Measurements from ENCODE around the gene LMAN1L.

LMAN1L gene

DNA sequence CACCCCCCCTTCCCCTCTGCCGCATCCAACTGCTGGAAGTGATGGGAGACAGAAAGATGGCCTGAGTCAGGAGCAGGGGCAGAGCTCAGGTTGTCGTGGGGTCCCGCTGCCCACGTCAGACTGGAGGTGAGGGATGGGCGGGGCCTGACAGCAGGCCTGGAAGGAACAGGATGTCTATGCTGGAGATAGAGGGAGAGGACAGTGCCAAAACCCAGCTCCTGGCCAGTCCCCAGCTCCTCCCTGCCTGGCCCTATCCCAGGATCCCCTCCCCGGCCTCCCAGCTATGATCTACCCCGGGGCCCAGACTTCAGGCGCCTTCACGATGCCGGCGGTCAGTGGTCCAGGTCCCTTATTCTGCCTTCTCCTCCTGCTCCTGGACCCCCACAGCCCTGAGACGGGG is at the start of gene LMAN1L:
LMAN1L (plus strand) TSS at position 303 of the 400 bp plus-strand sequence; CDS start at position 323, 20 bp downstream.
- no peak for DNase-seq (ENCODE audit: low read depth)

DNA sequence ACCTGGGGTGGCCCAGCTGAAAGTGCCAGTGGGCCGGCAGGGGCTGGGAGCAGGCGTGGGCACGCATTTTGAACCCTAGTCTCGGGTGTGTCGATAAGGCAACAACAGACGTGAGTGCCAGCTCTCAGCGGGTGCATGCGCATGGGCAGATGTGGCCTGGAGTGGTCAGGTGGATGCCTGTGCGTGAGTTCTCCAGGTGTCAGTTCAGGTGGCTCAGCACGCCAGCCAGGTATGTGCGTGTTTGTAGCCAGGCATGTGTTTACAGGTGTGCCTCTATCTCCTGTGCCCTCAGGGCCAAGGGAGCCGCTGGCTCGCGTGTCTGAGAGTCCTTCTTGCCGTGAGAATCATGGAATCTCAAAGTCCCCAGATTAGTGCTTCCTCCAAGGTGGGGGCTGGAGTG is 49.2 kb upstream of the LMAN1L start:
- DNase-seq (ENCODE audit: low read depth) = no peak

DNA sequence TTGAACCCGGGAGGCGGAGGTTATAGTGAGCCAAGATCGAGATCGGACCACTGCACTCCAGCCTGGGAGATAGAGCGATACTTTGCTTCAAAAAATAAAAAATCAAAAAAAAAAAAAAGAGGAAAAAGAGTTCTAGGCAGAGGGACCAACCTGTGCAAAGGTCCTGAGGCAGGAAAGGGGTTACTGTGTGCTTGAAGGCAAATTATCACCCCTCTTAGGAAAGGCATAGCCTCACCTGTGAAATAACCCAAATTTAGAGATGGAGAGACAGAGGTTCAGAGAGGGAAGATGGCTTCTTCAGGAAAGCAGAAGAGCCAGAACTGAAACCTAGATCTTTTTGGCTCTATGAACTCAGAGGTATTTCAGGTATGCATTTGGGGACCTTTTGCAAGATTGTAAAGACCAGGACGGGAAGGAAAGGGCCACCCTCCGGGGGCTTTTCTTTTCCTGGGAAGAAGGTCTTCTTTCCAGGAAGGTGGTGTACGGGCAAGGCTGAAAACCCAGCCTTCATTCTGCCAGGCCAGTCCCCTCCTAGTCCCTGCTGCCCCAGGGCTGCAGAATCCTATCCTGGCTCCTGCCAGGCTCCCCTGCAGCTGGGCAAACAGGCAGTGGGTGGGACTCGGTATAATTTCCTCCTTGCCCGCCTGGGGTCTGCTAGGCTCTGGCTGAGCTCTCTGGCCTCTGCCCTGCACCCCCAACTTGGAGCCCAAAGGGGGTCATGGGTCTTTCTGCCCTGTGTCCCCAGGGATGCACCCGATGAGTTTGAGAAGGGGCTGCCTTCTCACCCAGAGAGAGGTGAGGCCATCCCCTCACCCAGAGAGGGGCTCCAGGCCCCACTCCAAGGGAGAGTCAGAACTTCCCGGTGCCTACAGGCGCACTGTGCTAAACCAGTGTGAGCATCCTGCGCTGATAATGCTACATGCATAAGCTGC is 45.2 kb upstream of the LMAN1L start:
- no peak for DNase-seq (ENCODE audit: low read depth)

DNA sequence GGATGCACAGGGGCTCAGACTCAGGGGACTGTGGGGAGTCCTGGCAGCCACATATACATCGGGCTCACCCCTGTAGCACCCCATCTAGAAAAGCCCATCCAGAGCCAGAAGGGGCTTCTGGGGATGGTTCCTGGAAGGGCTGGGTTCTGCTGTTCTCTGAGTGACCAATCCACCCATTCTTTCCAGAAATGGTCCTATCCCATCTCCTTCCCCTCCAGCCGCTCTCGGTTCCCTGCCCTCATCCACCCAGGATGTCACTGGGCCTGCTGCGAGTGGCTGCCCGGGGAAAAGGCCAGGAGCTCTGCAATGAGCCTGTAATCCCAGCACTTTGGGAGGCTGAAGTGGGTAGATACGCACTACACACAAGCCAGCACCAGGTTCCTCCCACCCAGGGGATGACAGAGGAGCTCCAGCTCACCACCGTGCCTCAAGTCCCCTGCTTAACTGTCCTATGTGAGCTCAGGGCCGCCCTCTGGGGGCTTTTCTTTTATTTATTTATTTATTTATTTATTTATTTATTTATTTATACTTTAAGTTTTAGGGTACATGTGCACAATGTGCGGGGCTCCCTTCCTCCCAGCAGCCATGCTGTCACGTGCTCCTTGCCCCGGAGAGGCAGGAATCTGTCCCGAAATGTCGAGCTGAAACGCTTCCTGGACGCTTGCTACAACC is 44.4 kb upstream of the LMAN1L start:
- DNase-seq (ENCODE audit: low read depth) = no peak

DNA sequence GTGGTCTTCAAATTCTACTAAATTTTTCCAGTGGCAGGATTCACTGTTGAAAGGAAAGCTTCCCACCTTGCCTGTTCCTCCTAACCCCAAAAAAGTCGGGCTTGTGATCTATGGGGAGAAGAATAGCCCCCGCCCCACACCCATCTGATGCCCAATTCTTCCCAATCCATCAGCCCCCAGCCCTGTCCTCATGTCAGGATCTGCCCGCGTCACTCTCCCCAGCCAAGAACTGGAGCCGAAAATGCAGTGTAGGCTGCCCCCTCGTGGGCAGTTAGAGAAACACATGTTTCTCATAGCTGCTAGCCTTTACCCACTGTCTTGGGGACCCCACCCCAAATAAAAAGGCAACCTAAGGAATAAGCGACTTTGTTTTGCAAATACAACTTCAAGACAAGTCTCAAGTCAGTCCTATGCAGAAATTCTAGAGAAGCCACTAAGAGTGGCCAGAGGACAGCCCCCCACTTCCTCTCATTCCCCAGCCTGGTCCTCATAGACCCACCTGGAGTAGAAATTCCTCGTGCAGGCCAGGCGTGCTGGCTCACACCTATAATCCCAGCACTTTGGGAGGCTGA is 43.8 kb upstream of the LMAN1L start:
- DNase-seq (ENCODE audit: low read depth) = no peak

DNA sequence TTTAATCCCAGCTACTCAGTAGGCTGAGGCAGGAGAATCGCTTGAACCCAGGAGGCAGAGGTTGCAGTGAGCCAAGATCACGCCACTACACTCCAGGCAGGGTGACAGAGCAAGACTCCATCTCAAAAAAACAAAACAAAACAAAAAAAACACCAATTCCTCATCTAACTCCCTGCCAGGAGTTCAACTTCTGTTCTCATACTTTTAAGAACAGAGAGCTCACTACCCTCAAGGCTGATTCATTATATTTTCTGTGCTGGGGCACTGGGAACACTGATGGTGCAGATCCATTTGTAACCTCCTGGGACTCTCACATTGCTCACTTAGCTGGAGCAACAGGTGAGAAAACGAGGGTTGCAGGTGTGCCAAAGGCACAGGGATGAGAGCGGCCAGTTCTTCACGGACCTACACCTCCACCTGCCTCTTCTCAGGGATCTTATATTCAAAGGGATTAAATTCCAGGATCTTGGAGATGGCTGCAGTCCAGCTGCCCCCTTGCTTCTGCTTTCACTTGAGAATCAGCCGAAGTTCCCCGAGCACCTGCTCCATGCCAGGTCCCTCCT is 43.1 kb upstream of the LMAN1L start:
- no peak for DNase-seq (ENCODE audit: low read depth)

DNA sequence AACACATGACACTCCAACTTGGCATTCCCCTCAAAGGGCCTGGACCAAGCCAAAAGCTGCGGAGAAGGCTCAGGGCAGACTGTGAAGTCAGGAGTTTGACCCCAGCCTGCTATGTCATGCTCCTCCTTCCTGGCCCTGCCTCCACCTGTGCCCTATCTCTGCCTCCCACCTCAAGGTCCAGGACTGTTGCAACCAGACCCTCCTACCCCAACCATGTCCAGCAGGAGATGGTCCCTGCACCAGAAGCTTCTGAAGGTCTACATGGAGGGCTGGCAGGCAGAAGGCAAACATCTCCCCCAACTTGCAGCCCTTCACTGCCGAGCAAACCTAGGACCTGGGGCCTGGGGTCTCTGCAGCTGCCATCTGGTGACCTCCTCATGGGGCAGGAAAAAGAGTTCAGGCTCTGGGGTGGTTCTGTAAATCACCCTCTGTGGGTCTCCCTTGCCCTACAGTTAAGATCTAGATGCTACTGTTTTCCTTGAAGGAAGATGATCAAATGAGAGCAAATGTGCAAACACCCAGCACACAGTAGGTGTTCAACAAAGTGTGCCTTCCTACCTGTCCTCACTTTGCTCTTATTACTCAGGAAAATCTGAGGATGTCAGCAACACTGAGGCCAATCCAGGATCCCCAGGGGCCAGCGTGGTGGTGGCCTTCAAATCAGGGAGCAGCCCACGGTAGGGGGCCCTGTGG is 42.3 kb upstream of the LMAN1L start:
- no peak for DNase-seq (ENCODE audit: low read depth)

DNA sequence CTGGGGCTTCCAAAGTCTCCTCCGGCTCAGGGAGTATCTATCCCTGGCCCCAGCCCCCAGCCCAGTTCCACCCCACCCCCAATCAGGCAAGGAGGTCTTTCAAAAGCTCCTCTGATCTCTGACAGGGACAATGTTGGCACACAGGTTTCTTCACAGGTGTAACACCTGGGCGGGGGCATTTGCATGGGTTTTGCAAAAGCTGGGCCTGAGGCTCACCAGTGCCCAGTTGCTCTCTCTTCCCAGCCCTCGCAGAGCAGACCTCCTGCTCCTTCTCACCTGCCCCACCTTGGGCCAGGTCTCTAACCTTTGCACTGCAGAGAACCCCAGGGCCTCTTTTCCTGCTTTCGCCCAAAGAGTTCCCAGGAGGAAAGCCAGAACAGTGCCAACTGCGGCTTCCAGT is 39.3 kb upstream of the LMAN1L start:
- no peak for DNase-seq (ENCODE audit: low read depth)

DNA sequence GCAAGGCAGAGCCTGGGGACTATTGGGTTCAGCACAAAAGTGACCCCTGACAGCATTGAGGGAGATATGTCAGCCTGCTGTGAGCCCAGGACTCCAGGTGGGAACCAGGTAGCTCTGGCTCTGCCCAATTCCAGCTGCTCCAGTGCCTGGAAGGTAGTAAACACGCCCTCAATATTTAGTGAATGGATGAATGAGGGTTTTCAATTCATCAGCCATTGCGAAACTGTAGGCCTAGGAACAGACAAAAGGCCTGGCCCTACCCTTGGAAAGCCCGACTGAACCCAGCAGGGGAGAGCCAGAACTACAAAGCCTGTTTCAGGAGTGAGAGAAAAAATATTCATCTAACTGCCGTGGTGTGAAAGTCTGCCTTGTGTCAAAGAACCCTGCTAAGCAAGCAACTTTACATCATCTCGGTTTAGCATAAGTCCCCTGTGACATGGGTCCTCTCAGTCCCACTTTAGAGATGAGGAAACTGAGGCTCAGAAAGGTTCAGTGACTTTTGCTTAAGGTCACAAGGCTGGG is 38.8 kb upstream of the LMAN1L start:
- DNase-seq (ENCODE audit: low read depth) = no peak

DNA sequence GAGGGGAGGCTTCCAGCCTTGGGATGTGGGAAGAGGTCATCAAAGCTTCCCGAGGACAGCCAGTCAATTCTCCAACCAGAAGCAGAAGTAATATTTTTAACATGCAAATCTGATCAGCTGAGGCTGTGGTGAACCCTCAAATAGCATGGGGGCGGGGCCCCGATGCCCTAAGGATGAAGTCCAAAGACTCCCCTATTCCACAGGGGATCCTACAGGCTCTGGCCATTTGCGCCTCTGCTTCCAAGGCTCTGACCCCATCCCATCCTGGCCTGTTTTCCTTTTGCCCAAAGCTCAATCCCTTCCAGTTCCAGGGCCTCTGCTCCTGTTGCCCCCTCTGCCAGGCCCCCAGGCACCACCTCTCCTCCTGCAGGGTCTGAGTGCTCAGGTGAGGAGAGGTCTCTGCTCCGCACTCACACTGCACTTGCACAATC is 37.5 kb upstream of the LMAN1L start:
- DNase-seq (ENCODE audit: low read depth) = no peak

DNA sequence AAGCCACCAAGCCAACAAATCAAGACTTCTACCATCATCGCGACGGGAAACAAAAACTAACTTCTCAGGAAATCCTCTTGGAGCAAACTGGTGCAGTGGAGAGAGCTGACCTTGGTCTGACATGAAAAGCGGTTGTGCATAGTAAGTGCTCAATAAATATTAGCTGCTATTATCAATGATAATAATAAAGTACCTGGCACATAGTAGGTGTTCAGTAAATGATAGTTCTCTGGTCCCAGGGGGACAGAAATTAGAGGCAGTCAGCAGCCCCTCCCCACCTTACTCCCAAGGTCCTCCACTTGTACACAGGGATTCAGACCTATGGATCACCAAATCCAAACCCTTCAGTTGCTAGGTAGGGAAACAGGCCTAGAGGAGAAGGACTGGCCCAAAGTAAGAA is 36.7 kb upstream of the LMAN1L start:
- DNase-seq (ENCODE audit: low read depth) = no peak

DNA sequence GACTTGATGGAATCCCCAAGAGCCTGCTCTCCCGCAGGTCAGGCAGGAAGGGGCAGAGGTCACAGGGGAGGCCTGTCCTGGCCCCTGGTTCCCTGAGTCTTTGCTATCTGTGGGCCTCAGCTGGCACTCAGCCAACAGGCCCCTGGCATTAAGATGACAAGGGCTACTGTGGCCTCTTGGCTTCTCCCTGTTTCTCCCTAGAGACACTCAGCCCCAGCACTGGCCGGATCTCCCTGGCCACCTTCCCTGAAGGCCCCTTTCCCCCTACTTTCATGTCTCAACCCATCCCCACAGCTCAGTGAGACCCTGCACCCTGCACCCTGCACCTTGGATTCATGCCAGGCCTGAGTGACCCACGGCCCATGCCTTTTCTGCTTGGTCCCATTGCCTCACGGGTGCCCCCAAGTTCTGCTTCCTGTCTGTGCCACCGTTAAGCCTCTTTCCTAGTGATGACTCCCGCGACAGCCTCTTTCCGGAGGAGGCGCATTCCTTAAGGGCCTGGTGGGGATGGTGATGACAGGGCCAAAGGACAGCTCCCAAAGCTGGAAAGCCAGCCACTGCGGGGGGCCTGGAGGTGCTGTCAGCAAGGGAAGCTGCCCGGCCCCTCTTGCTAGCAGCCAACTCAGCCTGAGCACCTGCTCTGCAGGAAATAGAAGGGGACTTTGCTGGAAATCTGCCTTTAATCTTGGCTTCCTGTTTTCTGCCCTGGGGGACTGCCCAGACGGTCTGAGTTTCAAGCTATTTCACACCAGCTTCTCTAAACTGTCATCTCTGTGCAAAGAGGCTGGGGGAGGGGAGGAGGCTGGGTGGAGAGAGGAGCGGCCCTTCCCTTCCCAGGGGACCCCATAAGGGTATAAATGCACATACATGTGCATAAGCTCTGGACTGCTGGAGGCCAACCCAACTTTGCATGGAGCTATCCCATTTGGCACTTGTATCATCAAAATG is 35.5 kb upstream of the LMAN1L start:
- no peak for DNase-seq (ENCODE audit: low read depth)

DNA sequence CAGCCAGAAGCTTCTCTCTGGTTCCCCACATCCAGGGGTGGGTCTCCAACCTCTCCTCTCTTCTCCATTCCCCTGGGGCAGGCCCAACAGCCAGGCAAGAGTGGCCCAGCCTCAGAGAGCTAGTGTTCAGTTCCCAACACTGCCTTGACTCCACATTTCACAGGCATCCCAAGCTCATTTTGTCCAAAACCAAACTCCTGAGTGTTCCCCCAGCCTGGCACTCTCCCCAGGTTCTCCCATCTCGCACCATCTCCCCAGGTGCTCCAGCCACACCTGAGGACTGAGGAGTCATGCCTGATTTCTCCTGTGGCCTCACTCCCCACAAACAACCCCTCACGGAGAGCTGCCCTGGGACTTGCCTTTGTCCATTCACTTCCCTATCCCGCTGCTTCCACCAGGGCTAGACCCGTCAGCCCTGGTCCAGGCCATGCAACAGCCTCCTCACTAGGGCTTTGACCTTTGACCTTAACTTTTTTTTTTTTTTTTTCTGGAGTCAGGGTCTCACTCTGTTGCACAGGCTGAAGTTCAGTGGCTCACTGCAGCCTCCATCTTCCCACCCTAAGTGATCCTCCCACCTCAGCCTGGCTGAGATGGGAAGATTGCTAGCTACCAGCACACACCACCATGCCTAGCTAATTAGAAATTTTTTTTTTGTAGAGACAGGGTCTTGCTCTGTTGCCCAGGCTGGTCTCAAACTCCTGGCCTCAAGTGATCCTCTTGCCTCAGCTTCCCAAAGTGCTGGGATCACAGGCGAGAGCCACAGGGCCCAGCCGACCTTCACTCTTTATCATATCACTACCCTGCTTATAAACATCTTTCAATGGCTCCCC is 34.7 kb upstream of the LMAN1L start:
- no peak for DNase-seq (ENCODE audit: low read depth)

DNA sequence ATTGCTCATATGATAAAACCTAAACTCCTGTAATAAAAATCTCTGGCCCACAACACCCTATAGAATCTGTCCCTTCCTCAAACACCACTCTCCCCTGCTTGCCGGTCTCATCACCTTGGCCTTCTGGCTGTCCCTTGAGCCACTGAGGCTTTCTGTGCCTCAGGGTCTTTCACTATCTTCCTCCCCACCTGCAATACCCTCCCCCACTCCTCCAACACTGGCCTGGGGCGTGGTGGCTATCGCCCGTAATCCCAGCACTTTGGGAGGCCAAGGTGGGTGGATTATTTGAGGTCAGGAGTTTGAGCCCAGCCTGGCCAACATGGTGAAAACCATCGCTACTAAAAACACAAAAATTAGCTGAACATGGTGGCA is 34.0 kb upstream of the LMAN1L start:
- no peak for DNase-seq (ENCODE audit: low read depth)

DNA sequence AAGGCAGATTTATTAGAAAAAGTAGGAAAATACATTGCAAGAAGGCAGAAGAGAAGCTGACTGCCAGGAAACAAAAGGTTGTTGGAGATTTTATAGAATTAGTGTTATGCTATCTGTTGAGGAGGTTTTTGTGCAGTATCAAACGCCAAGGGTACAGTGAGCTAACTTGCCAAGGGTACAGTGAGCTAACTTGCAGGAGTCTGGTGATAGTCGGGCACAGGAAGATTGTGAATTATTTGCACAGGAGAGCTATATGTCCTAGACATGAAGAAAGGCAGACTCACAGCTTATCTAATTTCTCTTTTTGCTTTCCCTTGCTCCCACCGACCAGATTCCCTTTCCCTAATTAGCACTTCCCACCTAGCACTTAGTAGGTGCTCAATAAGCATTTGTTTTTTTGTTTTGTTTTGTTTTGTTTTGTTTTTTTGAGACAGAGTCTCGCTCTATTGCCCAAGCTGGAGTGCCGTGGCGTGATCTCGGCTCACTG is 33.4 kb upstream of the LMAN1L start:
- no peak for DNase-seq (ENCODE audit: low read depth)

DNA sequence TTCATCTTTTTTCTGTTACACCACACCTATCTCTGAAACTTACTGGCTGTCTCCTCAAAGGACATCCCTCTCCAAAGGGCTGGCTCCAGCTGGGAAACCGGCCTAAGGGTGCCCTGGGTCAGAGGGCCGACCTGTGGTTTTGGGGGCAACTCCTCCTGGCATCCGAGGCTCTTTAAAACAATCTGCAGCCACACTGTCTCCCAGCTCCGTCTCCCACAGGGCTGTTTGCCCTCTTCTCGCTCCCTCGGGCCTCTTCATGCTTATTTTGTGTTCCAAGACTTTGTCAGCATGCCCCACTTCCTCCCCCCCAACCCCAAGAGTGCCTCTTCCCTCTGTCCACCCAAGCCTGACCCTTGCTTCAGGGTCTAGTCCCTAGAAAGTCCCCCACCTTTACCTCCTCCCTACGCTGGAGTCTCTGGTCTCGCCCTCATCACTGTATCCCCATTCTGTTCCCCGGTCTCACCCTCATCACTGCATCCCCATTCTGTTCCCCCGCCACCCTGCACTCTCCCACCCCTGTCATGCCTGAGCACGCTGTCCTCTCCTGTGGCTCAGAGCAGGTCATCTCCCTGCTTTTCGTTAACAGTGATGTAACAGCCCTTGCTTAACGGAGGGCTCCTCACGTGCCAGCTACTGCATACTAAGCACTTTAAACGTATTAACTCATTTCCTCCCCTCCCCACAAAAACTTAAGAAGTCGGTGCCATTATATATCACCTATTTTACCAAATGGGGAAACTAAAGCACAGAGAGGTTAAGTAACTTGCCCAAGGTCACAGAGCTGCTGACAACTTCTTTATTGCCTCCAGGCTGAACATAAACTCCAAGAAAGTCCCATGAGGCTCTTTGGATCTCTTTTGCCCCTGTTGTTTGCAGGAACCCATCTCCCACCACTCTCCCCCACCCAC is 31.9 kb upstream of the LMAN1L start:
- no peak for DNase-seq (ENCODE audit: low read depth)

DNA sequence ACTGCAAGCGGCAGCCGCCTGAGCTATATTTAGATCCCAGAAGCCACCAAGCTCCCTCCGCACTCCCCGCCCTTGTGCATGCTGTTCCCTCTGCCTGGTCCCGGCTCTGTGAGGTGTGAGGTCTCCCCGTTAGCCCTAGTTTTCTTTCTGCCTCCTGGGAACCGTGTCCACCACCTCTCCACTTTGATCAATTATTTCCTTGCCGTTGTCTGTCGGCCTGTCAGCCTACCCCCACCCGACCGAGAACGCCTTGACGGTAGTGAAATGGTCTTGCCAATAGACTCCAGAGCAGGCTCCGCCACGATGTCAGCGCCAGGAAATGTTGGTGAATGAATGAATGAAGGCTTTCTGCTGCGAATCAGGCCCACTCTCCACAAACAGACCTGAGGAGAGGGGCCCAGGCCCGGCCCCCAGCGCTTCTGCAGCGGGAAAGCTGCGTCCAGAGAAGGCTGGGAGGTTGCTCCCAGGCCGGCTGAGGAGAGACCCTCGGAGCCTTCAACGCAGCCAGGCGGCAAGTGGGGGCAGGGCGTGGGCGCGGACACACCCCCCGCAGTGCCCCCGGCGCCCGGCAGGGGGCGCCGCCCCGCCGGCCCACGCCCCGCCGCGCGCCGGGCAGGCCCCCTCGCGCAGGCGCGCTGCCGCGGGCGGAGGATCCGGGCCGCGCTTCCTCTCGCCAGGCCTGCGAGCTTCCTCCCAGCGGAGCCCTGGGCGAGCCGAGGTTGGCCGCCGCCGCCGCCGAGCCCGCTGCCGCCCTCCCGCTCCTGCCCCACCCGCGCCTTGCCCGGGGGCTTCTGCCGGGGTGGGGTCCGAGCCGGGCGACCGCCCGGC is 31.0 kb upstream of the LMAN1L start, which contains the start of gene CSK:
CSK (plus strand) TSS at position 650 of the 828 bp plus-strand sequence. CDS start 16,218 bp downstream, outside the sequence.
- no peak for DNase-seq (ENCODE audit: low read depth)

All from HS-27A (cell line).